Effector memory CD4-positive, alpha-beta T cell (primary cell): ENCODE results near the gene KARS1.

Experiments used
- DNase-seq, 3 donors: peaks; one replicate each; pipeline ENCODE4 v3.0.0-alpha.2; 2020
- H3K27ac ChIP-seq: 2 replicates; pipeline ENCODE4 v1.7.0; 2013; ENCODE audit warnings: mild to moderate bottlenecking, low read length, moderate library complexity; ENCODE audit not compliant: insufficient read depth, poor library complexity, severe bottlenecking
- H3K27me3 ChIP-seq: replicated peaks from 2 replicates; pipeline ENCODE4 v1.7.0; 2013; ENCODE audit warnings: mild to moderate bottlenecking, low read length; ENCODE audit not compliant: insufficient read depth, control insufficient read depth, poor library complexity, severe bottlenecking
- H3K36me3 ChIP-seq: 2 replicates; pipeline ENCODE4 v1.7.0; 2013; ENCODE audit warnings: mild to moderate bottlenecking, low read length, moderate library complexity; ENCODE audit not compliant: control insufficient read depth, insufficient read depth
- H3K4me1 ChIP-seq: 2 replicates; pipeline ENCODE4 v1.7.0; 2013; ENCODE audit warnings: low read length, mild to moderate bottlenecking; ENCODE audit not compliant: control insufficient read depth, insufficient read depth, poor library complexity, severe bottlenecking
- H3K4me3 ChIP-seq: 2 replicates; pipeline ENCODE4 v1.7.0; 2013; ENCODE audit warnings: low read length, low read depth, mild to moderate bottlenecking; ENCODE audit not compliant: insufficient read depth, poor library complexity, severe bottlenecking
- H3K9me3 ChIP-seq: 2 replicates; pipeline ENCODE4 v1.7.0; 2013; ENCODE audit warnings: mild to moderate bottlenecking, low read length, moderate library complexity; ENCODE audit not compliant: control insufficient read depth

Gene KARS1

GRCh38 chr16:75653922-75654321 is 6.5 kb upstream of the KARS1 start:
- Histone ChIP-seq H3K9me3 (no peaks in the 10 kb centered on the region), H3K27me3 (no peaks in the 10 kb centered on the region), H3K4me1 (peaks cover 27% of the 10 kb centered on the region), H3K4me3 (no peak overlapping the region), H3K27ac (no peak overlapping the region), H3K36me3 (peaks cover 44% of the 10 kb centered on the region)
- DNase-seq, result no peak

DNA sequence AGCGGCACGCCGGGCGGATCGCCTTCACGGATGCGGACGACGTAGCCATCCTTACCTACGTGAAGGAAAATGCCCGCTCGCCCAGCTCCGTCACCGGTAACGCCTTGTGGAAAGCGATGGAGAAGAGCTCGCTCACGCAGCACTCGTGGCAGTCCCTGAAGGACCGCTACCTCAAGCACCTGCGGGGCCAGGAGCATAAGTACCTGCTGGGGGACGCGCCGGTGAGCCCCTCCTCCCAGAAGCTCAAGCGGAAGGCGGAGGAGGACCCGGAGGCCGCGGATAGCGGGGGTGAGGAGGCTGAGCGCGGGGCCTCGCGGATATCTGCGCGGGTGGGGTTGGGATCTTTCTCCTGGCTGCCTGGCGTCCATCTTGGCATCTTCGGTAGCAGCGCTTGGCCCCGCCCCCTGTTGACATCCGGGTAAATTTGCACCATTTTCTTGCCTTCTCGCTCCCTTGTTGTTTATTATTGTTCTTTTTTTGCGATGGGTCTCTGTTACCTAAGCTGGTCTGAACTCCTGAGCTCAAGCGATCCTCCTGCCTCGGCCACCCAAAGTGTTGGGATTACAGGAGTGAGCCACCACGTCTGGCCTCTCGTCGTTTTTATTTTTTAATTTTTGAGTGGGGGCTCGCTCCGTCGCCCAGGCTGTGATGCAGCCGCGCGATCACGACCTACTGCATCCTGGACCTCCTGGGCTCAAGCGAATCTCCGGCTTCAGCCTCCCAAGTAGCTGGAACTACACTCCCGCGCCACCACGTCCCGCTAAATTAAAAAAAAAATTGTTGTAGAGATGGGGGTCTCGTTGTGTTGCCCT is 1.0 kb upstream of the KARS1 start:
- Histone ChIP-seq H3K27me3 (no peaks in the 10 kb centered on the region), H3K4me3 (peak overlapping the region; percentile 90), H3K36me3 (peaks cover 4% of the 10 kb centered on the region), H3K9me3 (no peaks in the 10 kb centered on the region), H3K27ac (peak overlapping the region; percentile 92), H3K4me1 (peaks cover 52% of the 10 kb centered on the region)
- DNase-seq, result peak; percentile 67 to 79 (median 76)

DNA sequence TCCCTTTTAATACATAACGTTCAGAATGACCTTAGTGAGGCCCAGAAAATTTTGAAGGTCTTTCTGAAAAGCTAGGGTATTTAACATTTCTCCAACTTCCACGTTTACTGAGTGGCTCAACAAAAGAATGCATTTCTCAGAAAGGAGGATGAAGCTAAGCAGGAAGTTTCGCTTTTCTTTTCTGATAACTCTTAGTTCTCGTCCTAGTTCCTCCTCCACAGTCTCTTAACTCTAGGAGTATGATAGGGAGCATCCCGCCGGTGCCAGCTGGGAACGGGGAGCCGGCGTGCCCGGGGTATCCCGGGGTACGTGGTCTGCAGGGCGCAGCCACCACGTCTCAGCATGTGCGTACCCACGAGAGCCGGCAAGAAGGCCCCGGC is 363 bp downstream of the KARS1 start:
- H3K27me3 ChIP-seq, result no peaks in the 10 kb centered on the region
- no peaks in the 10 kb centered on the region for H3K9me3 ChIP-seq
- peaks cover 13% of the 10 kb centered on the region for H3K36me3 ChIP-seq
- H3K4me3 ChIP-seq, result peak overlapping the region; percentile 90
- peak overlapping the region; percentile 92 for H3K27ac ChIP-seq
- H3K4me1 ChIP-seq, result peaks cover 48% of the 10 kb centered on the region
- DNase-seq, result no peak

- H3K4me3 ChIP-seq, result no peak overlapping the region
- peaks cover 28% of the 10 kb centered on the region for H3K4me1 ChIP-seq
- no peak for DNase-seq
- peaks cover 38% of the 10 kb centered on the region for H3K36me3 ChIP-seq
- H3K9me3 ChIP-seq, result no peaks in the 10 kb centered on the region
- H3K27ac ChIP-seq, result peak overlapping the region; percentile 11
- no peaks in the 10 kb centered on the region for H3K27me3 ChIP-seq
Observed at GRCh38 chr16:75644240-75645012, 3.0 kb downstream of the KARS1 start.

DNA sequence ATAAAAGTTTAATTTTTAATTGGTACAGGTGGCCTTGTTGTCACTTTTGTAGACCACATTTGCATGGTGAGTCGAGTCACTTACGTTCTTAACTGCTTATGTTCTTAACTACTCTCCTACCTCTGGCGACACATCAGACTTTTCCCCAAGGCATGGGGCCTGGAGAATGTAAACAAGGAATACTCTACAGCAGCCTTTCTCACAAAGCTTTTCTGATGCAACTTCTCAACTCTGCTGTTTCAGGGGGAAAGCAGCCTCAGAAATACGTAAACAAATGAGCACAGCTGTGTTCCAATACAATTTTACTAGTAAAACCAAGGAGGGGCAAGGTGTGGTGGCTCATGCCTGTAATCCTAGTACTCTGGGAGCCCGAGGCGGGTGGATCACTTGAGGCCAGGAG is 6.9 kb downstream of the KARS1 start:
- DNase-seq, result no peak
- H3K9me3 ChIP-seq, result no peaks in the 10 kb centered on the region
- H3K27me3 ChIP-seq, result no peaks in the 10 kb centered on the region
- H3K27ac ChIP-seq, result no peak overlapping the region
- peaks cover 14% of the 10 kb centered on the region for H3K4me1 ChIP-seq
- H3K4me3 ChIP-seq, result no peak overlapping the region
- H3K36me3 ChIP-seq, result peaks cover 66% of the 10 kb centered on the region

DNA sequence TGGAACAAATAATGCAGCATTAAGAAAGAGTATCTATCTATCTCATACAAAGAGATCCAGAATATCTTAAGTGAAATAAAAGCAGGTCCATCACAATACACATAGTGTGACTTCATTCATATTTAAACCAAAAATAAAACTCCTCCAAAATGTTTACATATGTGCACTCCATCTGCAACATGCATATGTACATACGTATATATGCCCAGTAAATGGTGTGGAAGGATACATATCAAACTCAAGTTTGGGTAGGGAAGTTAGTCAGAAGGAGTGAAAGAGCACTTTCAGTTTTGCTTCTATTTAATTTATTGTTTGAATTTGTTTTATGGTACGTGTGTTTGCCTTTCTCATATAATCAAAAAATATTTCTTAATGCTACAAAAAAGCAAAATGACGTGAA is 12.4 kb downstream of the KARS1 start:
- no peak for DNase-seq
- H3K4me1 ChIP-seq, result no peaks in the 10 kb centered on the region
- no peak overlapping the region for H3K27ac ChIP-seq
- no peak overlapping the region for H3K4me3 ChIP-seq
- H3K9me3 ChIP-seq, result no peaks in the 10 kb centered on the region
- no peaks in the 10 kb centered on the region for H3K27me3 ChIP-seq
- peaks cover 84% of the 10 kb centered on the region for H3K36me3 ChIP-seq

GRCh38 chr16:75632857-75633256 is 14.6 kb downstream of the KARS1 start:
- H3K4me3 ChIP-seq, result no peak overlapping the region
- H3K27me3 ChIP-seq, result no peaks in the 10 kb centered on the region
- peaks cover 88% of the 10 kb centered on the region for H3K36me3 ChIP-seq
- no peak for DNase-seq
- H3K9me3 ChIP-seq, result no peaks in the 10 kb centered on the region
- H3K27ac ChIP-seq, result no peak overlapping the region
- H3K4me1 ChIP-seq, result peaks cover 9% of the 10 kb centered on the region

DNA sequence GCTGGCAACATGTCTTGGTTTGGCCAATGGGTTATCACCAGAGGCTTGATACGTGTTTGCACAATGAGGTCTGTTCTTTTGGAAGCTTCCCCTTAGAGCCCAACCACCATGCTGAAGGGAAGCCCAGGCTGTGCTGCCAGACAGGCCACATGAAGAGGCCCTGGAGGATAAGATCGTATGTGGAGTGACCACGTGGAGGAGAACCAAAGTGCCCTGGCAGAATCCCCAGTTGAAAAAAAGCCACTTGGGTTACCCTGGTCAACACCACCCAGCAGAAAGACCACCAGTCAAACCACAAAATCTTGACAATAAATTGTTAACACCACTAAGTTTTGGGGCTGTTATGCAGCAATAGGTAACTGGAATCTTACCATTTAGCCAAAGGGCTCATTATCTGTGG is 17.4 kb downstream of the KARS1 start:
- Histone ChIP-seq H3K9me3 (no peaks in the 10 kb centered on the region), H3K27ac (no peak overlapping the region), H3K27me3 (no peaks in the 10 kb centered on the region), H3K4me1 (peaks cover 20% of the 10 kb centered on the region), H3K36me3 (peaks cover 72% of the 10 kb centered on the region), H3K4me3 (no peak overlapping the region)
- no peak for DNase-seq

- H3K4me3 ChIP-seq, result no peak overlapping the region
- H3K36me3 ChIP-seq, result peaks cover 63% of the 10 kb centered on the region
- H3K27ac ChIP-seq, result peak overlapping the region; percentile 8
- no peaks in the 10 kb centered on the region for H3K9me3 ChIP-seq
- no peak for DNase-seq
- peaks cover 20% of the 10 kb centered on the region for H3K4me1 ChIP-seq
- no peaks in the 10 kb centered on the region for H3K27me3 ChIP-seq
Observed at GRCh38 chr16:75629132-75629531, 18.3 kb downstream of the KARS1 start.

GRCh38 chr16:75628351-75628750 is 19.1 kb downstream of the KARS1 start:
- H3K27ac ChIP-seq, result peak overlapping the region; percentile 25
- peaks cover 55% of the 10 kb centered on the region for H3K36me3 ChIP-seq
- no peak for DNase-seq
- no peaks in the 10 kb centered on the region for H3K9me3 ChIP-seq
- peaks cover 20% of the 10 kb centered on the region for H3K4me1 ChIP-seq
- H3K27me3 ChIP-seq, result no peaks in the 10 kb centered on the region
- H3K4me3 ChIP-seq, result no peak overlapping the region
